HG03097 (cell line): ENCODE results near the gene PP2D1.
"Not testable (repeated sequence)": the region's sequence is repeated elsewhere in the genome, so short reads cannot be mapped to it uniquely, and the experiment has no call there.

ENCODE experiments used
- ATAC-seq: cut with Tn5 transposase; IDR thresholded peaks from one replicate; pipeline ENCODE4 v1.9.1; 2021; ENCODE audit not compliant: unreplicated experiment, low FRiP score

The PP2D1 gene

GRCh38 chr3:20012164-20012563 is at the start of gene PP2D1:
Gene PP2D1 (minus strand): TSS chr3:20012264. CDS start chr3:20012072, 192 bp downstream.
- no peak for ATAC-seq

- peak; percentile 71 for ATAC-seq
These were observed 49.1 kb upstream of the PP2D1 start for GRCh38 chr3:20060974-20061685.

GRCh38 chr3:20059929-20060328 is 47.9 kb upstream of the PP2D1 start:
- ATAC-seq, result no peak

GRCh38 chr3:20057612-20058180 is 45.6 kb upstream of the PP2D1 start:
- no peak for ATAC-seq

GRCh38 chr3:20056725-20057611 is 44.9 kb upstream of the PP2D1 start:
- ATAC-seq, result no peak

GRCh38 chr3:20055842-20056241 is 43.8 kb upstream of the PP2D1 start:
- no peak for ATAC-seq

GRCh38 chr3:20055020-20055775 is 43.1 kb upstream of the PP2D1 start:
- peak; percentile 7 for ATAC-seq

- peak; percentile 95 for ATAC-seq
These were observed 42.5 kb upstream of the PP2D1 start for GRCh38 chr3:20054549-20054987.

- ATAC-seq, result no peak
These were observed 40.8 kb upstream of the PP2D1 start for GRCh38 chr3:20052851-20053250.

GRCh38 chr3:20051123-20051806 is 39.2 kb upstream of the PP2D1 start:
- no peak for ATAC-seq

GRCh38 chr3:20047976-20048883 is 36.2 kb upstream of the PP2D1 start:
- no peak for ATAC-seq

- ATAC-seq, result no peak
These were observed 35.3 kb upstream of the PP2D1 start for GRCh38 chr3:20047341-20047779.

- ATAC-seq, result no peak
These were observed 34.5 kb upstream of the PP2D1 start for GRCh38 chr3:20046556-20046955.

- not testable (repeated sequence) for ATAC-seq
These were observed 33.1 kb upstream of the PP2D1 start for GRCh38 chr3:20045141-20045540.

GRCh38 chr3:20043825-20044224 is 31.8 kb upstream of the PP2D1 start:
- ATAC-seq, result no peak

GRCh38 chr3:20043396-20043795 is 31.3 kb upstream of the PP2D1 start:
- peak; percentile 28 for ATAC-seq

GRCh38 chr3:20042331-20042730 is 30.3 kb upstream of the PP2D1 start:
- no peak for ATAC-seq

- ATAC-seq, result peak; percentile 34
These were observed 29.2 kb upstream of the PP2D1 start for GRCh38 chr3:20041197-20041780.
